DMS 273 treated with DMSO at 0.1 percent for 48 hours (cell line): ENCODE measurements around the gene ETNK1.

Experiments
- DNase-seq: peaks from one replicate; lab custom pipeline; 2025; lab: John Stamatoyannopoulos, UW

ETNK1 gene

GRCh38 chr12:22634883-22635282, 9.9 kb downstream of the ETNK1 start:
- no peak for DNase-seq

- no peak for DNase-seq
Measured at GRCh38 chr12:22635812-22636211, 10.8 kb downstream of the ETNK1 start.

- no peak for DNase-seq
Measured at GRCh38 chr12:22640851-22641250, 15.9 kb downstream of the ETNK1 start.

- DNase-seq, result no peak
Measured at GRCh38 chr12:22641353-22642053, 16.5 kb downstream of the ETNK1 start.

- DNase-seq, result no peak
Measured at GRCh38 chr12:22648668-22649067, 23.7 kb downstream of the ETNK1 start.

- DNase-seq, result no peak
Measured at GRCh38 chr12:22653075-22653474, 28.1 kb downstream of the ETNK1 start.

- no peak for DNase-seq
Measured at GRCh38 chr12:22653791-22654190, 28.8 kb downstream of the ETNK1 start.

GRCh38 chr12:22656376-22656775, 31.4 kb downstream of the ETNK1 start:
- DNase-seq, result no peak

GRCh38 chr12:22656831-22657230, 31.9 kb downstream of the ETNK1 start:
- no peak for DNase-seq

- no peak for DNase-seq
Measured at GRCh38 chr12:22657538-22657937, 32.6 kb downstream of the ETNK1 start.

- DNase-seq, result no peak
Measured at GRCh38 chr12:22658214-22658613, 33.2 kb downstream of the ETNK1 start.

- no peak for DNase-seq
Measured at GRCh38 chr12:22662356-22662755, 37.4 kb downstream of the ETNK1 start.

GRCh38 chr12:22665476-22665875, 40.5 kb downstream of the ETNK1 start:
- no peak for DNase-seq

- no peak for DNase-seq
Measured at GRCh38 chr12:22667122-22667521, 42.2 kb downstream of the ETNK1 start.

GRCh38 chr12:22668441-22668840, 43.5 kb downstream of the ETNK1 start:
- DNase-seq, result no peak

GRCh38 chr12:22670762-22671161, 45.8 kb downstream of the ETNK1 start:
- DNase-seq, result no peak

- DNase-seq, result no peak
Measured at GRCh38 chr12:22672951-22673350, 48.0 kb downstream of the ETNK1 start.

GRCh38 chr12:22677781-22678574, 53.0 kb downstream of the ETNK1 start:
- no peak for DNase-seq

GRCh38 chr12:22682663-22683062, 57.7 kb downstream of the ETNK1 start:
- no peak for DNase-seq

GRCh38 chr12:22683131-22683530, 58.2 kb downstream of the ETNK1 start:
- no peak for DNase-seq

GRCh38 chr12:22684140-22685118, 59.5 kb downstream of the ETNK1 start:
- peak; percentile 1 for DNase-seq

- DNase-seq, result no peak
Measured at GRCh38 chr12:22686193-22686592, 61.2 kb downstream of the ETNK1 start.
